Measurements from ENCODE around the gene NFIC.
"Not testable (repeated sequence)": the region's sequence is repeated elsewhere in the genome, so short reads cannot be mapped to it uniquely, and the experiment has no call there.

The NFIC gene

DNA sequence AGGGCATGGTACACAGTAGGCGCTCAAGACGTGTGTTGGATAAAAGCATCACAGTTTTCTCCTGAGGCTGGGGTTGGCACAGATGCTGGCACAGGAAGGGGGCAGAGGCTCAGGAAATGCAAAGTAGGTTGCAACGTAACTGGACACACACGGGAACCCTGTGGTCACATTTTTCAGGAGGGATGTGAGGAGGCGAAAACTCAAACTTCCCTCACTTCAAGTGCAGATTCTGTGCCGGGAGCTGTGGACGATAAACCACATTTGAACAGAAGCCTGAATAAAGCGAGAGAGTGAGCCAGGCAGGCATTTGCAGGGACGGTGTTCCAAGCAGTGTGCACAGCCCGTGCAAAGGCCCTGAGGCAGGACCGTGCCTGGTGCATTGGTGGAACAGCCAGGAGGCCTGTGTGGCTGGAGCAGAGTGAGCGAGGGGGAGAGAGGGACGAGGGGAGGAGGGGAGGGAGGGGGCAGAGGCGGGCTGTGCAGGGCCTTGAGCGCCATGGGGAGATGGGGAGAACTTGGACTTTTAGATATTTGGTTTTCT lies 40.3 kb downstream of the NFIC start:
- Histone ChIP-seq H3K9me3 (ENCODE audit: low read length) (no peaks in the 10 kb centered on the region), H3K9ac (ENCODE audit: low read length) (no peak overlapping the region), H3K27ac (ENCODE audit: low read depth, low read length) (peak overlapping the region; percentile 62), H3K4me3 (ENCODE audit: low read depth in 1 of 2, low read length in 2 of 2) (no peak overlapping the region), H3K4me1 (ENCODE audit: insufficient read depth, low read length) (peaks cover 52% of the 10 kb centered on the region), H3K27me3 (ENCODE audit: control insufficient read depth in 1 of 2, insufficient read depth in 2 of 2, low read length in 2 of 2) (no peaks in the 10 kb centered on the region), H3K36me3 (ENCODE audit: insufficient read depth, low read length) (peaks cover 3% of the 10 kb centered on the region)

DNA sequence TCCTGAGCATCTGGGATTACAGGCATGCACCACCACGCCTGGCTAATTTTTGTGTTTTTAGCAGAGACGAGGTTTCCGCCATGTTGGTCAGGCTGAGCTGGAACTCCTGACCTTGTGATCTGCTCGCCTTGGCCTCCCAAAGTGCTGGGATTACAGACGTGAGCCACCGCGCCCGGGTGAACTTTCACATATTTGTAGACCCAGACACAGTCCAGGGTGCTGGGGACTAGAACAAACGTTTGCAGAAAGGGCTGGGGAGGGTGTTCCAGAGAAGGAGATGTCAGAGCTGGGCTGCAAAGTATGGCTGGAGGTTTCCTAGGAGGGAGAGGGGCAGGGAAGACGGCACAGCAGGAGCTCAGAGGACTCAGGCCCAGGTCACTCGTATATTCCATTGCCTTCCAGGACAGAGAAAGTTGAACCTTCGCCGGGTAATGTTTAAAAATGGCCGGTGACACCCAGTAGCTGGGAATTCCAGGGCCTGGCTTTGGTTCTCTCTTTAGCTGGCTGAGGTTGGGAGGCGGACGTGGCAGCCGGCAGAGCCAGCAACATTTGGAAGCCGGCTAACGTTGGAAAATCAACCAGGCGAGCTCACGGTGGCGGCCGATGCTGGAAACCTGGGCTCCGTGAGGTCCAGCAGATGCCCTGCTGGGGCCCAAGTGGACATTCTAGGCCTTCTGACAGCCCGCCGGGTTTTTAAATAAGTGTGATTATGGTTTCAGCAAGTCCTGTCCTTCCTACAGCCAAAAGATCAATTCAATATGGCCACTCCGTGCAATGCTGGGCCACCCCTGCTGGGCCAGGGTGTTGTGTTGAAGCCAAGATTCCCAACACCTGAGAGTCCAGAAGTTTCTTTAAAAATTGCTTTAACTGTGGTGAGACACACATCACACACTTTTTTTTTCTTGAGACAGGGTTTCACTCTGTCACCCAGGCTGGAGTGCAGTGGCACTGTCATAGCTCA lies 41.5 kb downstream of the NFIC start:
- Histone ChIP-seq H3K4me1 (ENCODE audit: insufficient read depth, low read length) (peaks cover 47% of the 10 kb centered on the region), H3K36me3 (ENCODE audit: insufficient read depth, low read length) (peaks cover 3% of the 10 kb centered on the region), H3K9me3 (ENCODE audit: low read length) (no peaks in the 10 kb centered on the region), H3K27me3 (ENCODE audit: control insufficient read depth in 1 of 2, insufficient read depth in 2 of 2, low read length in 2 of 2) (no peaks in the 10 kb centered on the region), H3K4me3 (ENCODE audit: low read depth in 1 of 2, low read length in 2 of 2) (peak overlapping the region in 1 of 2 donors; percentile 50), H3K9ac (ENCODE audit: low read length) (peak overlapping the region; percentile 68), H3K27ac (ENCODE audit: low read depth, low read length) (peak overlapping the region; percentile 96)

DNA sequence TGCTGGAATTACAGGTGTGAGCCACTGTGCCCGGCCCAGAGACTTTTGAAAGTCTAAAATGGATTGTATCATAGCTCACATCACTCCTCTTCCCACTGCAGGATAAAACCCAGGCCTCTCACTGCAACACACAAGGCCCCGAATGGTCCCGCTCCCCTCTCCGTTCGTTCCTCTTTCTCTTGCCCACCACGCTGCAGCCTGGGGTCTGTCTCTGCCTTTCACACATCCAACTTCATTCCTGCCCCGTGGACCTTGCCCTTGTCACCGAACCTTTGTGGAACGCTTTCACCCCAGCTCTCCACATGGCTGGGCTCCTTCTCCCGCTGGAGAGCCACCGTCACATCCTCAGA lies 42.6 kb downstream of the NFIC start:
- no peaks in the 10 kb centered on the region for H3K9me3 ChIP-seq (ENCODE audit: low read length)
- peak overlapping the region; percentile 76 for H3K9ac ChIP-seq (ENCODE audit: low read length)
- peaks cover 3% of the 10 kb centered on the region for H3K36me3 ChIP-seq (ENCODE audit: insufficient read depth, low read length)
- peak overlapping the region; percentile 96 for H3K27ac ChIP-seq (ENCODE audit: low read depth, low read length)
- H3K27me3 ChIP-seq (ENCODE audit: control insufficient read depth in 1 of 2, insufficient read depth in 2 of 2, low read length in 2 of 2): no peaks in the 10 kb centered on the region
- H3K4me1 ChIP-seq (ENCODE audit: insufficient read depth, low read length): peaks cover 46% of the 10 kb centered on the region
- peak overlapping the region; percentile 0 to 52 for H3K4me3 ChIP-seq (ENCODE audit: low read depth in 1 of 2, low read length in 2 of 2)

DNA sequence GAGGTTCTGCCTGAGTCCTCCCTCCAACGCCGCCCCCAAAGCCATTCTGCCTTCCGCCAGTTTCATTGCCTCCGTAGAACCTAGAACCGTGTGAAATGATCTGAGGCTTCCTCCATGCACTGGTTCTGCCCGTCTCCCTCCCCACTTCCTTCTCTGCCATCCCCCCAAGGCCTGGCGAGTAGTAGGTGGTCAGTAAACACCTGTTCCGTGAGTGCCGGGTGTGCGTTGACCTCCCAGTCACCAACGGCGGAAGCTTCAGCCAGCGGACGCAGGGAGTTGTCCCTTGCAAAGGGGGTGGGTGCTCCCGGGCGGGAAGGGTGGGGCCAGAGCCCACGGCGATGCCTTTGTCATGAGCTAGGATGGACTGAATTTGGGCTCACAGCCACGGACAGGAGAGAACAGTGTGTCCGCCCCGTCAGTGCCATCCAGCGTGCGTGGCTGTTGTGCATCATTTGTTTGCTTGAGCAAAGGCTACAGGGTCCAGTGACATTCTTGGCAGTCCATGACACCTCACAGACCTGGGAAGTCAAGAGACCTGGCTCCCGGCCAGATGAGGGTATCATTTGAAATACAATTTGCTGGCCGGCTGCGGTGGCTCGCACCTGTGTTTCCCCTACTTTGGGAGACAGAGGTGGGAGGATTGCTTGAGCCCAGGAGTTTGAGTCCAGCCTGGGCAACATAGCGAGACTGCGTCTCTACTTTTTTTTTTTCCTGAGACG lies 43.1 kb downstream of the NFIC start:
- Histone ChIP-seq H3K4me1 (ENCODE audit: insufficient read depth, low read length) (peaks cover 48% of the 10 kb centered on the region), H3K27me3 (ENCODE audit: control insufficient read depth in 1 of 2, insufficient read depth in 2 of 2, low read length in 2 of 2) (no peaks in the 10 kb centered on the region)

DNA sequence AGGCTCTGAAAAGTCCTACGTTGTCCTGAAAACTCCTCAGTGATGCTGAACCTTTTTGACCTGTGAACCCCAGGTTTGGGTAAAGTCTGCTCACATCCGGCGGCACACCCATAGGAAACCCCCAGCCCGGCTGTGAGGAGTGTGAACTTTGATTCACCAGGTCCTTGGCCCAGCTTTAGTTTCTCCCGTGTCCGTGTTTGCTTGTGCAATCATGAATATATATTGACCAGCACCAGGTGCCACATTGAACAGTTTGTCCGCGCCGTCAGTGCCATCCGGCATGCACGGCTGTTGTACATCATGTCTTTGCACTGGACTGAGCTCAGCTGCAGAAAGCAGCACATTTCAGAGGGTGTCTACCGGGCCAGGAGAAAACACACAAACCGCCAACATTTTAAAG lies 45.3 kb downstream of the NFIC start:
- H3K4me3 ChIP-seq (ENCODE audit: low read depth in 1 of 2, low read length in 2 of 2): no peak overlapping the region
- peaks cover 39% of the 10 kb centered on the region for H3K4me1 ChIP-seq (ENCODE audit: insufficient read depth, low read length)
- no peaks in the 10 kb centered on the region for H3K9me3 ChIP-seq (ENCODE audit: low read length)
- H3K27ac ChIP-seq (ENCODE audit: low read depth, low read length): peak overlapping the region; percentile 47
- no peak overlapping the region for H3K9ac ChIP-seq (ENCODE audit: low read length)
- H3K36me3 ChIP-seq (ENCODE audit: insufficient read depth, low read length): peaks cover under 1% of the 10 kb centered on the region
- no peaks in the 10 kb centered on the region for H3K27me3 ChIP-seq (ENCODE audit: control insufficient read depth in 1 of 2, insufficient read depth in 2 of 2, low read length in 2 of 2)

More for the DNA sequence above, 43.1 kb downstream of the NFIC start:
- H3K9me3 ChIP-seq (ENCODE audit: low read length): no peaks in the 10 kb centered on the region
- H3K9ac ChIP-seq (ENCODE audit: low read length): peak overlapping the region; percentile 76
- H3K27ac ChIP-seq (ENCODE audit: low read depth, low read length): peak overlapping the region; percentile 96
- peaks cover 3% of the 10 kb centered on the region for H3K36me3 ChIP-seq (ENCODE audit: insufficient read depth, low read length)
- H3K4me3 ChIP-seq (ENCODE audit: low read depth in 1 of 2, low read length in 2 of 2): peak overlapping the region; percentile 0 to 52

DNA sequence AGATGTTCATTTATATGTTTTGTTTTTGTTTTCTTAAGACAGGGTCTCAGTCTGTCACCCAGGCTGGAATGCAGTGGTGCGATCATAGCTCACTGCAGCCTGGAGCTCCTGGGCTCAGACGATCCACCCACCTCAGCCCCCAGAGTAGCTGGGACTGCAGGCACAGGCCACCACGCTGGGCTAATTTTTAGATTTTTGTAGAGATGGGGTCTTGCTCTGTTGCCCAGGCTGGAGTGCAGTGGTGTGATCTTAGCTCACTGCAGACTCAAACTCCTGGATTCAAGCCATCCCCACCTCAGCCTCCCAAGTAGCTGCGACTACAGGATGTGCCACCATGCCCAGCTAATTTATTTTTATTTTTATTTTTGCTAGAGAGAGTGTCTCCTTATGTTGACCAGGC lies 45.7 kb downstream of the NFIC start:
- no peaks in the 10 kb centered on the region for H3K36me3 ChIP-seq (ENCODE audit: insufficient read depth, low read length)
- H3K27me3 ChIP-seq (ENCODE audit: control insufficient read depth in 1 of 2, insufficient read depth in 2 of 2, low read length in 2 of 2): no peaks in the 10 kb centered on the region
- H3K27ac ChIP-seq (ENCODE audit: low read depth, low read length): peak overlapping the region; percentile 47
- peaks cover 37% of the 10 kb centered on the region for H3K4me1 ChIP-seq (ENCODE audit: insufficient read depth, low read length)
- H3K9me3 ChIP-seq (ENCODE audit: low read length): no peaks in the 10 kb centered on the region
- no peak overlapping the region for H3K9ac ChIP-seq (ENCODE audit: low read length)
- no peak overlapping the region for H3K4me3 ChIP-seq (ENCODE audit: low read depth in 1 of 2, low read length in 2 of 2)

DNA sequence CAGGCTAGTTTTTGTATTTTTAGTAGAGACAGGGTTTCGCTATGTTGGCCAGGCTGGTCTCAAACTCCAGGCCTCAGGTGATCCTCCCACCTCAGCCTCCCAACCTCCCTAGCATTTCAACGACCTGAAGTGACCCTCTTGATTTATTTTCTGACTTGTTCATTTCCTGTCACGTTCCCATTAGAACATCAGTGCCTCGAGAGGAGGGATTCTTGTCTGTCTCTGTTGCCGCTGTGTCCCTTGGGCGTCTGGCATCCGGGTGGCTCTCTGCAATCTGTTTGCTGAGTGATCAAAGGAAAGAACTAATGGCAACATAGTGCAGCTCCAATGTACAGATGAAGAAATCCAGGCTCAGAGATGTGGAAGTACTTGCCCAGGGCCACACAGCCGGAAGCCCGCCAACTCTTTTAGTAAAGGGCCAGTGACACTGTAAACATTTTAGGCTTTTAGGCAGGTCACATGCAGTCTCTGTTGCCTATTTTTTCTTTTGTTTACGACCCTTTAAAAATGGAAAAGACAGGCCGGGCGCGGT lies 47.5 kb downstream of the NFIC start:
- Histone ChIP-seq H3K4me1 (ENCODE audit: insufficient read depth, low read length) (peaks cover 22% of the 10 kb centered on the region), H3K27ac (ENCODE audit: low read depth, low read length) (no peak overlapping the region)

DNA sequence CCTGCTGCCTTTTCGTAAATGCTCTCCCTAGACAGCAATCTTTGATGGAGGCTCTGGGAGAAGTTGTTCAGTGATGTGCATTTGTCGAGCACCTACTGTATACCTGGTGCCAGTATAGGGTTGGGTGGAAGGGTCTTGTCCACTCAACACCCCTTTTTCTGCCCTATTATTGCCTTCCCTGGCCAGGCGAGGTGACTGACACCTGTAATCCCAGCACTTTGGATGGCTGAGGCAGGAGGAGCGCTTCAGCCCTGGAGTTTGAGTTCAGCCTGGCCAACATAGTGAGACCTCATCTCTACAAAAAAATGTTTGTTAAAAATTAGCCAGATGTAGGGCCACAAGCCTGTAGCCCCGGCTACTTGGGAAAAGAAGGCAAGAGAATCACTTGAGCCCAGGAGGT lies 49.3 kb downstream of the NFIC start:
- Histone ChIP-seq H3K9me3 (ENCODE audit: low read length) (no peaks in the 10 kb centered on the region), H3K27ac (ENCODE audit: low read depth, low read length) (no peak overlapping the region), H3K9ac (ENCODE audit: low read length) (no peak overlapping the region), H3K36me3 (ENCODE audit: insufficient read depth, low read length) (no peaks in the 10 kb centered on the region), H3K4me1 (ENCODE audit: insufficient read depth, low read length) (peaks cover 8% of the 10 kb centered on the region), H3K27me3 (ENCODE audit: control insufficient read depth in 1 of 2, insufficient read depth in 2 of 2, low read length in 2 of 2) (no peaks in the 10 kb centered on the region), H3K4me3 (ENCODE audit: low read depth in 1 of 2, low read length in 2 of 2) (no peak overlapping the region)

More for the DNA sequence above, 47.5 kb downstream of the NFIC start:
- H3K9ac ChIP-seq (ENCODE audit: low read length): no peak overlapping the region
- no peaks in the 10 kb centered on the region for H3K9me3 ChIP-seq (ENCODE audit: low read length)
- H3K27me3 ChIP-seq (ENCODE audit: control insufficient read depth in 1 of 2, insufficient read depth in 2 of 2, low read length in 2 of 2): no peaks in the 10 kb centered on the region
- H3K4me3 ChIP-seq (ENCODE audit: low read depth in 1 of 2, low read length in 2 of 2): no peak overlapping the region
- no peaks in the 10 kb centered on the region for H3K36me3 ChIP-seq (ENCODE audit: insufficient read depth, low read length)

DNA sequence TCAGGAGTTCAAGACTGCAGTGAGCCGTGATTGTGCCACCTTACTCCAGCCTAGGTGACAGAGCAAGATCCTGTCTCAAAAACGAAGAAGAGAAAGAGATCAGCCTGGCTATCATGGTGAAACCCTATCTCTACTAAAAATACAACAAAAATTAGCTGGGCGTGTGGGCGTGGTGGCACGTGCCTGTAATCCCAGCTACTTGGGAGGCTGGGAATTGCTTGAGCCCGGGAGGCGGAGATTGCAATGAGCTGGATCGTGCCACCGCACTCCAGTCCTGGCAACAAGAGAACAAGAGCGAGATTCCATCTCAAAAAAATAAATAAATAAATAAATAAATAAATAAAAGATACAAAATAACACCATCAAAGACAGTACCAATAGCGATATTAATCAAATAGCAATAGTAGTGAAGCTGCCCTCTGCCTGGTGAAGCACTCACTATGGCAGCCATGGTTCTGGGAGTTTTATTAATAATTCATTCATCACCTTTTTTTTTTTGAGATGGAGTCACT lies 53.9 kb downstream of the NFIC start:
- Histone ChIP-seq H3K4me1 (ENCODE audit: insufficient read depth, low read length) (no peaks in the 10 kb centered on the region), H3K9ac (ENCODE audit: low read length) (no peak overlapping the region), H3K36me3 (ENCODE audit: insufficient read depth, low read length) (no peaks in the 10 kb centered on the region), H3K9me3 (ENCODE audit: low read length) (no peaks in the 10 kb centered on the region), H3K4me3 (ENCODE audit: low read depth in 1 of 2, low read length in 2 of 2) (no peak overlapping the region), H3K27me3 (ENCODE audit: control insufficient read depth in 1 of 2, insufficient read depth in 2 of 2, low read length in 2 of 2) (no peaks in the 10 kb centered on the region), H3K27ac (ENCODE audit: low read depth, low read length) (no peak overlapping the region)

DNA sequence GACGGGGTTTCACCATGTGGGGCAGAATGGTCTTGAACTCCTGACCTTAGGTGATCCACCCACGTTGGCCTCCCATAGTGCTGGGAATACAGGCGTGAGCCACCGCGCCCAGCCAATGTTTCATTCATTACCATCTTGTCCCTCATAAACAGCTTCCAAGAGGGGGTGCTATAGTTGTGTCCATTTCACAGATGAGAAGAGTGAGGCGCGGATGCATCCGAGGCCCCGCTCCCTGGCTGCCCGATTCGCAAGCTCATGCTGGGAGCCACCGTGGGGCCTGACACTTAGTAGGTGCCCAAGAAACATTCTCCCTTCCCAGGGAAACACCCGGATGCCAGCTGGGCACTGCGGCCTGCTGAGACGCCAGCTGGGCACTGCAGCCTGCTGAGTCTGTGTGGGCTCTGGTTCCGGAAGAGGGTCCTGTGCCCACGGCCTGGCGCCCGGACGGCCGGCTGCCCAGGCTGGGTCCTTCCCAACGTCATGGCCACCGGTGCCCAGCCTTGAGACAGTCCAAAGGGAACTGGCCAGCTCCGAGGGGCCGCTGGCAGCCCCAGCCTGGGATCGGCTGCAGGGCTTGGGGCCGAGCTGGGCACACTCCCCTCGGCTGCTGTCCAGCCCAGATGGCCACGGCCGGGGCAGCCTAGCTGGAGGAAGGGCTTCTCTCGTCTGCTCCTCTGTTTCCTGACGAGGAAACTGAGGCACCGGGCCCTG lies 54.7 kb downstream of the NFIC start:
- H3K27ac ChIP-seq (ENCODE audit: low read depth, low read length): no peak overlapping the region
- no peaks in the 10 kb centered on the region for H3K36me3 ChIP-seq (ENCODE audit: insufficient read depth, low read length)
- H3K4me3 ChIP-seq (ENCODE audit: low read depth in 1 of 2, low read length in 2 of 2): no peak overlapping the region
- H3K9me3 ChIP-seq (ENCODE audit: low read length): no peaks in the 10 kb centered on the region
- H3K27me3 ChIP-seq (ENCODE audit: control insufficient read depth in 1 of 2, insufficient read depth in 2 of 2, low read length in 2 of 2): no peaks in the 10 kb centered on the region
- H3K9ac ChIP-seq (ENCODE audit: low read length): no peak overlapping the region
- no peaks in the 10 kb centered on the region for H3K4me1 ChIP-seq (ENCODE audit: insufficient read depth, low read length)

DNA sequence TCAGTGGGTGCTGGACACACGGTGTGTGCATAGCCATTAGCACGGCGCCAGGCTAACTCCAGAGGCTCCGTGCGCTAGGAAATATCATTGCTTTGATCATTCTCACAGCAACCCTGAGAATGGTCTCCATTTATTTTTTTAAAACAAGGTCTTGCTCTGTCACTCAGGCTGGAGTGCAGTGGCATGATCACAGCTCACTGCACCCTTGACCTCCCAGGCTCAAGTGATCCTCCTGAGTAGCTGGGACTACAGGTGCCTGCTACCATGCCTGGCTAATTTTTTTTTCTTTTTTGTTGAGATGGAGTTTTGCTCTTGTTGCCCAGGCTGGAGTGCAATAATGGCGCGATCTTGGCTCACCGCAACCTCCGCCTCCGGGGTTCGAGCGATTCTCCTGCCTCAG lies 55.3 kb downstream of the NFIC start:
- H3K27ac ChIP-seq (ENCODE audit: low read depth, low read length); H3K36me3 ChIP-seq (ENCODE audit: insufficient read depth, low read length): not testable (repeated sequence)

More for the DNA sequence above, 55.3 kb downstream of the NFIC start:
- not testable (repeated sequence) for H3K4me3 ChIP-seq (ENCODE audit: low read depth in 1 of 2, low read length in 2 of 2); H3K9ac ChIP-seq (ENCODE audit: low read length); H3K4me1 ChIP-seq (ENCODE audit: insufficient read depth, low read length); H3K9me3 ChIP-seq (ENCODE audit: low read length); H3K27me3 ChIP-seq (ENCODE audit: control insufficient read depth in 1 of 2, insufficient read depth in 2 of 2, low read length in 2 of 2)
